Measurements from ENCODE around the gene ZBTB12. TPM values are rescaled to one million over a fixed set of nuclear protein-coding genes. Genes with fewer than 3 reads are reported as not detected.

The ZBTB12 gene
- total RNA-seq, 1 donor from 2014 or later = 3.5 TPM

GRCh38 chr6:31898383-31899011 is 3.4 kb downstream of the ZBTB12 start:
- Histone ChIP-seq H3K27me3 (ENCODE audit: low read depth) (no peaks in the 10 kb centered on the region), H3K9me3 (replicated peaks) (no peaks in the 10 kb centered on the region), H3K4me1 (peaks cover 60% of the 10 kb centered on the region), H3K36me3 (peaks cover 14% of the 10 kb centered on the region), H3K4me3 (peak overlapping the region; percentile 93), H3K27ac (replicated peaks) (peak overlapping the region; percentile 92)
- intact Hi-C loops (cut with micrococcal nuclease) = no loop called here
- no peak for TF ChIP-seq CTCF (IDR thresholded peaks at IDR 0.05; ENCODE audit: borderline replicate concordance)
- DNase-seq = no peak

- peak; percentile 24 for TF ChIP-seq CTCF (IDR thresholded peaks at IDR 0.05; ENCODE audit: borderline replicate concordance)
- Histone ChIP-seq H3K4me1 (peaks cover 55% of the 10 kb centered on the region), H3K36me3 (peaks cover 21% of the 10 kb centered on the region), H3K4me3 (peak within 1 kb of the TSS; percentile 93), H3K9me3 (replicated peaks) (no peaks in the 10 kb centered on the region), H3K27ac (replicated peaks) (peak within 1 kb of the TSS; percentile 92), H3K27me3 (ENCODE audit: low read depth) (no peaks in the 10 kb centered on the region)
- peak; percentile 84 for DNase-seq
- intact Hi-C loops (cut with micrococcal nuclease) = no loop called here
Observed at GRCh38 chr6:31897612-31898382, 4.1 kb downstream of the ZBTB12 start, which contains the start of gene EHMT2. EHMT2 (minus strand) TSS chr6:31897698; CDS start chr6:31897677, 21 bp downstream.

GRCh38 chr6:31896856-31897611 is 4.9 kb downstream of the ZBTB12 start:
- H3K4me3 ChIP-seq = peak overlapping the region; percentile 93
- no peaks in the 10 kb centered on the region for H3K9me3 ChIP-seq (replicated peaks)
- DNase-seq = no peak
- H3K27ac ChIP-seq (replicated peaks) = peak overlapping the region; percentile 92
- peaks cover 49% of the 10 kb centered on the region for H3K4me1 ChIP-seq
- TF ChIP-seq CTCF (IDR thresholded peaks at IDR 0.05; ENCODE audit: borderline replicate concordance) = no peak
- H3K27me3 ChIP-seq (ENCODE audit: low read depth) = no peaks in the 10 kb centered on the region
- peaks cover 29% of the 10 kb centered on the region for H3K36me3 ChIP-seq
- intact Hi-C loops (cut with micrococcal nuclease) = no loop called here

- H3K9me3 ChIP-seq (replicated peaks) = no peaks in the 10 kb centered on the region
- H3K4me3 ChIP-seq = peak overlapping the region; percentile 93
- peaks cover 47% of the 10 kb centered on the region for H3K4me1 ChIP-seq
- no peak for DNase-seq
- no peak for TF ChIP-seq CTCF (IDR thresholded peaks at IDR 0.05; ENCODE audit: borderline replicate concordance)
- intact Hi-C loops (cut with micrococcal nuclease) = no loop called here
- peak overlapping the region; percentile 92 for H3K27ac ChIP-seq (replicated peaks)
- H3K36me3 ChIP-seq = peaks cover 34% of the 10 kb centered on the region
- H3K27me3 ChIP-seq (ENCODE audit: low read depth) = no peaks in the 10 kb centered on the region
Observed at GRCh38 chr6:31896493-31896855, 5.4 kb downstream of the ZBTB12 start.

- no peak for DNase-seq
- intact Hi-C loops (cut with micrococcal nuclease) = no loop called here
- H3K27ac ChIP-seq (replicated peaks) = no peak overlapping the region
- peaks cover 14% of the 10 kb centered on the region for H3K4me1 ChIP-seq
- no peaks in the 10 kb centered on the region for H3K27me3 ChIP-seq (ENCODE audit: low read depth)
- peaks cover 68% of the 10 kb centered on the region for H3K36me3 ChIP-seq
- H3K4me3 ChIP-seq = no peak overlapping the region
- H3K9me3 ChIP-seq (replicated peaks) = no peaks in the 10 kb centered on the region
- TF ChIP-seq CTCF (IDR thresholded peaks at IDR 0.05; ENCODE audit: borderline replicate concordance) = no peak
Observed at GRCh38 chr6:31892821-31893220, 9.1 kb downstream of the ZBTB12 start.
